H1 (cell line): ENCODE results near the gene GCSAM. TPM values are rescaled to one million over a fixed set of nuclear protein-coding genes. Genes with fewer than 3 reads are reported as not detected.
A peak's percentile ranks its signal among the peaks of the same experiment; 100 is the strongest.

ENCODE experiments used
- CTCF ChIA-PET: fragments of 300-600 bp; sonication (Branson Sonifier 250); formaldehyde crosslinking; loops from one replicate; lab custom pipeline; 2021; ENCODE audit not compliant: partially characterized antibody; lab: Charles Lee
- POLR2A ChIA-PET: fragments of 300-600 bp; sonication (Branson Sonifier 250); formaldehyde crosslinking; loops from one replicate; lab custom pipeline; 2021; ENCODE audit warnings: inconsistent platforms; ENCODE audit not compliant: partially characterized antibody; lab: Charles Lee
- DNase-seq, 2 experiments: peaks; one replicate each; pipeline versions ENCODE4 v3.0.0 to v3.0.0-alpha.2; 2010 to 2022; ENCODE audit warnings: low spot score in 2 of 2, low read depth in 1 of 2, mixed read lengths in 1 of 2
- FAIRE-seq: peaks from 2 replicates; lab custom pipeline; 2011; peaks lifted over from hg19 to GRCh38; lab: Jason Lieb, UNC
- H2AFZ ChIP-seq: 2 replicates; pipeline ENCODE4 v1.8.1; 2012; ENCODE audit warnings: low read length, inconsistent platforms
- H2AK5ac ChIP-seq: 2 replicates; pipeline ENCODE4 v1.6.1; 2013; ENCODE audit warnings: low read depth, low read length
- H2BK120ac ChIP-seq: replicated peaks from 2 replicates; pipeline ENCODE3; 2013; ENCODE audit warnings: low read depth, low read length, inconsistent platforms
- H2BK12ac ChIP-seq: 2 replicates; pipeline ENCODE4 v1.6.1; 2013; ENCODE audit warnings: low read depth, low read length
- H2BK15ac ChIP-seq: 2 replicates; pipeline ENCODE4 v1.6.1; 2013; ENCODE audit warnings: low read length
- H2BK20ac ChIP-seq: 2 replicates; pipeline ENCODE4 v1.6.1; 2013; ENCODE audit warnings: low read length
- H2BK5ac ChIP-seq: 2 replicates; pipeline ENCODE4 v1.6.1; 2013; ENCODE audit warnings: low read depth, low read length
- H3K14ac ChIP-seq: 2 replicates; pipeline ENCODE4 v1.6.1; 2013; ENCODE audit warnings: inconsistent platforms; ENCODE audit not compliant: insufficient read length
- H3K18ac ChIP-seq: 2 replicates; pipeline ENCODE4 v1.6.1; 2013; ENCODE audit warnings: low read length; ENCODE audit errors: extremely low read depth
- H3K23ac ChIP-seq: 2 replicates; pipeline ENCODE4 v1.6.1; 2013; ENCODE audit warnings: inconsistent platforms; ENCODE audit not compliant: insufficient read length
- H3K23me2 ChIP-seq: 2 replicates; pipeline ENCODE4 v1.6.1; 2013; ENCODE audit warnings: low read depth, low read length
- H3K27ac ChIP-seq: 2 replicates; pipeline ENCODE4 v1.6.1; 2011; ENCODE audit warnings: low read depth, low read length, inconsistent platforms
- H3K27me3 ChIP-seq, 4 experiments: replicated peaks in 1 of 4; 1 replicate in 1 of 4; 2 replicates in 3 of 4; pipeline versions ENCODE4 v1.6.1 to v1.8.1; 2011 to 2013; ENCODE audit warnings: low read length in 3 of 4, mild to moderate bottlenecking in 3 of 4, inconsistent platforms in 2 of 4, mixed read lengths in 2 of 4, moderate library complexity in 1 of 4; ENCODE audit not compliant: control insufficient read depth in 3 of 4, insufficient read depth in 3 of 4; ENCODE audit errors: extremely low read depth in 1 of 4
- H3K36me3 ChIP-seq, 4 experiments: 2 replicates each; pipeline versions ENCODE4 v1.6.1 to v1.8.1; 2011 to 2013; ENCODE audit warnings: mild to moderate bottlenecking in 4 of 4, low read length in 3 of 4, moderate library complexity in 2 of 4, control low read depth in 1 of 4, inconsistent platforms in 1 of 4; ENCODE audit not compliant: insufficient read depth in 4 of 4, control insufficient read depth in 2 of 4
- H3K4ac ChIP-seq: replicated peaks from 2 replicates; pipeline ENCODE3; 2013; ENCODE audit warnings: low read length, low read depth, mixed read lengths, inconsistent platforms; ENCODE audit not compliant: insufficient read length
- H3K4me1 ChIP-seq, 4 experiments: replicated peaks in 1 of 4; 1 replicate in 1 of 4; 2 replicates in 3 of 4; pipeline versions ENCODE4 v1.6.1 to v1.8.1; 2011 to 2013; ENCODE audit warnings: low read length in 3 of 4, inconsistent platforms in 2 of 4, mixed read lengths in 1 of 4; ENCODE audit not compliant: insufficient read depth in 4 of 4, control insufficient read depth in 3 of 4
- H3K4me2 ChIP-seq, 2 experiments: 2 replicates each; pipeline versions ENCODE4 v1.6.1 to v1.8.1; 2011 to 2013; ENCODE audit warnings: low read depth in 2 of 2, low read length in 2 of 2, control low read depth in 1 of 2, inconsistent platforms in 1 of 2, mild to moderate bottlenecking in 1 of 2; ENCODE audit not compliant: insufficient read depth in 1 of 2
- H3K4me3 ChIP-seq, 4 experiments: fragments of 200-600, 300-600 bp in 1 of 4; sonication (generic), shearing (Covaris generic), sonication (Bioruptor Twin) in 1 of 4; 2 replicates each; pipeline versions ENCODE4 v1.5.1 to v1.8.1; 2011 to 2016; ENCODE audit warnings: low read length in 4 of 4, low read depth in 3 of 4, control low read depth in 2 of 4, inconsistent platforms in 2 of 4, mild to moderate bottlenecking in 2 of 4, mixed read lengths in 1 of 4, moderate library complexity in 1 of 4; ENCODE audit not compliant: insufficient read depth in 2 of 4; ENCODE audit errors: extremely low read depth in 1 of 4
- H3K56ac ChIP-seq: replicated peaks from 2 replicates; pipeline ENCODE3; 2013; ENCODE audit warnings: low read depth, mild to moderate bottlenecking, mixed read lengths, low read length, inconsistent platforms; ENCODE audit not compliant: insufficient read length
- H3K79me1 ChIP-seq: 2 replicates; pipeline ENCODE4 v1.6.1; 2013; ENCODE audit warnings: low read depth, low read length, control low read depth
- H3K79me2 ChIP-seq, 2 experiments: 2 replicates each; pipeline versions ENCODE4 v1.6.1 to v1.8.1; 2012 to 2013; ENCODE audit warnings: low read length in 2 of 2, mild to moderate bottlenecking in 2 of 2, inconsistent platforms in 1 of 2; ENCODE audit not compliant: insufficient read depth in 2 of 2, control insufficient read depth in 1 of 2
- H3K9ac ChIP-seq, 4 experiments: replicated peaks in 1 of 4; 1 replicate in 1 of 4; 2 replicates in 3 of 4; pipeline versions ENCODE4 v1.6.1 to v1.8.1; 2011 to 2013; ENCODE audit warnings: low read depth in 3 of 4, low read length in 3 of 4, control low read depth in 2 of 4, mild to moderate bottlenecking in 2 of 4, moderate library complexity in 2 of 4, inconsistent platforms in 1 of 4; ENCODE audit errors: extremely low read depth in 1 of 4
- H3K9me3 ChIP-seq, 2 experiments: 2 replicates each; pipeline versions ENCODE4 v1.6.1 to v1.8.1; 2012 to 2013; ENCODE audit warnings: mild to moderate bottlenecking in 2 of 2, moderate library complexity in 2 of 2, control low read depth in 1 of 2, inconsistent platforms in 1 of 2, low read depth in 1 of 2, low read length in 1 of 2, mixed read lengths in 1 of 2; ENCODE audit not compliant: insufficient read depth in 2 of 2
- H4K20me1 ChIP-seq, 2 experiments: replicated peaks in 1 of 2; 2 replicates each; pipeline versions ENCODE3 to v1.8.1; 2011 to 2013; ENCODE audit warnings: inconsistent platforms in 2 of 2, low read length in 2 of 2, mild to moderate bottlenecking in 1 of 2; ENCODE audit not compliant: insufficient read depth in 2 of 2, control insufficient read depth in 1 of 2
- H4K5ac ChIP-seq: 2 replicates; pipeline ENCODE4 v1.6.1; 2013; ENCODE audit warnings: low read length, low read depth, mixed read lengths, inconsistent platforms; ENCODE audit not compliant: insufficient read length
- H4K8ac ChIP-seq: 2 replicates; pipeline ENCODE4 v1.8.0; 2013; ENCODE audit warnings: mild to moderate bottlenecking, moderate library complexity, low read length, inconsistent platforms; ENCODE audit not compliant: insufficient read depth; ENCODE audit errors: extremely low read depth
- H4K91ac ChIP-seq: replicated peaks from 2 replicates; pipeline ENCODE3; 2013; ENCODE audit warnings: low read length, mixed read lengths, inconsistent platforms; ENCODE audit not compliant: insufficient read length
- ASH2L ChIP-seq: fragments of 200-600, 300-600 bp; sonication (generic); IDR thresholded peaks from one replicate; pipeline ENCODE4 v1.7.1; 2017; ENCODE audit warnings: low read length
- KDM5A ChIP-seq: fragments of 200-600 bp; IDR thresholded peaks from 2 replicates; pipeline ENCODE4 v1.7.1; 2012; ENCODE audit warnings: mild to moderate bottlenecking, low read length, inconsistent platforms, mixed read lengths
- MAFK ChIP-seq: IDR thresholded peaks from 2 replicates; pipeline ENCODE4 v1.6.1; 2012; ENCODE audit warnings: low read depth, mild to moderate bottlenecking, improper control_type of control experiment, low read length
- WGBS, 2 experiments: shearing (Covaris generic) in 1 of 2; methylation state at CpG; one replicate each; pipeline versions ENCODE4 v1.1.6 to v1.1.7; 2013 to 2015; ENCODE audit warnings: low lambda C conversion rate in 2 of 2, mixed read lengths in 2 of 2, inconsistent platforms in 1 of 2, low coverage in 1 of 2, missing lambda C conversion rate in 1 of 2; ENCODE audit not compliant: insufficient replicate concordance in 2 of 2, insufficient coverage in 1 of 2, insufficient read length in 1 of 2; ENCODE audit errors: extremely low coverage in 1 of 2, missing lambda C conversion rate in 1 of 2; 5-methylcytosine and 5-hydroxymethylcytosine counted together
- polyA plus RNA-seq, 7 experiments: library from polyadenylated mRNA; depleted of rRNA in 3 of 7; stranded (reverse) in 5 of 7; unstranded in 2 of 7; fragments of >200 nt in 5 of 7; fragments of 200-250 nt in 2 of 7; gene quantifications; 1 replicate in 5 of 7; 2 replicates in 1 of 7; 4 replicates in 1 of 7; pipeline versions ENCODE4 v1.2.1 to v1.2.3, GENCODE V29; 2011 to 2013; ENCODE audit warnings: missing spikeins in 2 of 7, mixed read lengths in 2 of 7
- total RNA-seq: library from RNA; stranded (reverse); fragmentation: NEBNext Ultra II Directional; extraction: Animal tissue kit (Norgen Biotek cat#: 25700); gene quantifications from 2 replicates; pipeline ENCODE4 v1.2.1, GENCODE V29; 2021
- TF ChIP-seq, protein P1 (sequence below): IDR thresholded peaks from 2 replicates; pipeline ENCODE4 v1.6.1; 2012; ENCODE audit warnings: low read length, inconsistent platforms

GCSAM gene
- total and polyA plus RNA-seq, 2 of the 8 experiments (the other 6 are each of a cell fraction or from before 2014, with no cell fraction given), result not detected

DNA sequence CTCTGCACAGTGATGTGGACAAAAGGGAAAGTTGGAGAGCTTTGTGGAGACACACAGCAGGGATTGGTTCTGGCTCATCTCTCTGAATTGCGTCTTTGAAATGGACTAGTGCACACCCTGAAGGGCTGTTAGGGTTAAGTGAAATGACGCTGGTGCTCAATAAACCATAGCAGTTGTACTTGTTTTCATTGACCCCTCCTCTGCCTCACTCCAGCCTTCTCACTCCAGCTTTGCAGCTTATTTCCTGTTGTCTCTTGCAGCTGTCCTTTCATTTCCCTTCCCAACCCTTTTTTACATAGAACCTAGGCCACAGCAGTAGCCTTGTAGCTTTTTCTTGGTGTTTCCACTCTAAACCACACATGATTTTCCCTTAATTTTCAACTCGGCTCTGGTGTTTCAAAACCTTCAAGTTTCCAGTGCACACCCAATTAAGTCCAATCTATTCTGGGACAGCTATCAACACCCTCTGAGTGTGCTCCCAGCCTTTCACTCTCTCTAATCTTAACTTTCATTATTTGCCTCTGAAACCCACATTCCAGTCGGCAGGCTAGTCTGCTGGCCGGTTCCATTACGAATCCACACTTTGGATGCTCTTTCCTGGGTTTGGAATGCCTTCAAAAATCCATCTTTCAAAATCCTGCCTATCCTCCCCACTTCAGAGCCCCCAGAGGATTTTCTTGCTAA, 40.4 kb downstream of the GCSAM start:
- Histone ChIP-seq H3K27me3 (no peaks in the 10 kb centered on the region), H2AFZ (no peak overlapping the region), H3K4me3 (no peak overlapping the region), H3K23ac (no peak overlapping the region), H3K79me1 (no peaks in the 10 kb centered on the region; the same call in 1 of the 2 replicates), H4K20me1 (no peaks in the 10 kb centered on the region), H2BK5ac (0 out of 2 replicates have a peak overlapping the region, but pooled peaks have one; percentile 2), H3K27ac (no peak overlapping the region), H3K23me2 (no peaks in the 10 kb centered on the region), H2BK20ac (no peak overlapping the region), H2BK15ac (no peak overlapping the region), H2BK12ac (no peak overlapping the region), H4K91ac (no peak overlapping the region), H3K56ac (no peak overlapping the region), H3K14ac (no peak overlapping the region), H2BK120ac (no peak overlapping the region), H3K9ac (no peak overlapping the region), H3K4me1 (peaks cover 2 to 12% (median 8%) of the 10 kb centered on the region in 4 experiments; a peak in 6 of 7 replicates), H2AK5ac (no peak overlapping the region), H3K4ac (no peak overlapping the region), H3K36me3 (peaks cover 0 to 6% (median 1%) of the 10 kb centered on the region in 4 experiments; a peak in 2 of 8 replicates), H3K4me2 (peak overlapping the region in 1 of 2 experiments; percentile 11; a peak in 1 of 4 replicates), H3K79me2 (peaks cover 0 to 16% of the 10 kb centered on the region in 2 experiments; a peak in 2 of 4 replicates), H4K8ac (no peak overlapping the region), H3K9me3 (no peaks in the 10 kb centered on the region), H3K18ac (no peak overlapping the region), H4K5ac (no peak overlapping the region)
- no peak for FAIRE-seq
- ChIA-PET POLR2A (no interaction called here), CTCF (interaction anchor here (0.6 to 2.5 kb wide), 5 partner anchors 8 to 1610 kb away, joined by 3 to 16 read pairs (median 6); no protein-coding TSS in a partner anchor)
- WGBS, 2 experiments, result 76% methylated on average over 6 of the region's 6 CpGs; no CpG with 5 or more reads in 1 of the 2 experiments
- TF ChIP-seq KDM5A, result no peak
- TF ChIP-seq, protein P1, sequence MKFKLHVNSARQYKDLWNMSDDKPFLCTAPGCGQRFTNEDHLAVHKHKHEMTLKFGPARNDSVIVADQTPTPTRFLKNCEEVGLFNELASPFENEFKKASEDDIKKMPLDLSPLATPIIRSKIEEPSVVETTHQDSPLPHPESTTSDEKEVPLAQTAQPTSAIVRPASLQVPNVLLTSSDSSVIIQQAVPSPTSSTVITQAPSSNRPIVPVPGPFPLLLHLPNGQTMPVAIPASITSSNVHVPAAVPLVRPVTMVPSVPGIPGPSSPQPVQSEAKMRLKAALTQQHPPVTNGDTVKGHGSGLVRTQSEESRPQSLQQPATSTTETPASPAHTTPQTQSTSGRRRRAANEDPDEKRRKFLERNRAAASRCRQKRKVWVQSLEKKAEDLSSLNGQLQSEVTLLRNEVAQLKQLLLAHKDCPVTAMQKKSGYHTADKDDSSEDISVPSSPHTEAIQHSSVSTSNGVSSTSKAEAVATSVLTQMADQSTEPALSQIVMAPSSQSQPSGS, result no peak
- TF ChIP-seq ASH2L, result no peak
- no peak for TF ChIP-seq MAFK
- no peak for DNase-seq
